K562 (cell line): ENCODE data around the gene RGL2. TPM values are rescaled to one million over a fixed set of nuclear protein-coding genes. Genes with fewer than 3 reads are reported as not detected.

Experiments
- ARID2 ChIP-seq: fragments of 450-650 bp; IDR thresholded peaks from 2 replicates; pipeline ENCODE4 v1.6.1; 2017; ENCODE audit warnings: antibody characterized with exemption, mild to moderate bottlenecking
- CBX8 ChIP-seq: fragments of 200-600 bp; sonication (generic); IDR thresholded peaks from 2 replicates; pipeline ENCODE4 v1.6.1; 2012; ENCODE audit warnings: borderline replicate concordance, mixed run types, low read depth, mild to moderate bottlenecking, moderate library complexity, mixed read lengths, low read length, control low read depth, inconsistent platforms; ENCODE audit not compliant: poor library complexity, severe bottlenecking; ENCODE audit errors: extremely low read depth
- DACH1 ChIP-seq: fragments of 450-650 bp; IDR thresholded peaks from 2 replicates; pipeline ENCODE4 v1.6.1; 2018; ENCODE audit not compliant: partially characterized antibody
- EZH2 ChIP-seq: IDR thresholded peaks from 2 replicates; pipeline ENCODE4 v1.6.1; 2012; ENCODE audit warnings: low read depth, mild to moderate bottlenecking, inconsistent platforms, low read length, borderline replicate concordance
- HDAC6 ChIP-seq: IDR thresholded peaks from 2 replicates; pipeline ENCODE4 v1.6.1; 2012; ENCODE audit warnings: low read depth, mild to moderate bottlenecking, control low read depth, inconsistent platforms, low read length, moderate library complexity
- RFX5 ChIP-seq: IDR thresholded peaks from 2 replicates; pipeline ENCODE4 v1.6.1; 2011; ENCODE audit warnings: low read depth, mild to moderate bottlenecking, improper control_type of control experiment, low read length
- SETDB1 ChIP-seq: IDR thresholded peaks from one replicate; pipeline ENCODE4 v1.6.1; 2012; ENCODE audit warnings: low read length, control low read depth, inconsistent platforms
- SMARCE1 ChIP-seq: fragments of 450-650 bp; IDR thresholded peaks from 2 replicates; pipeline ENCODE4 v1.7.1; 2016; ENCODE audit warnings: mild to moderate bottlenecking
- SNRNP70 ChIP-seq: fragments of 200-400 bp; formaldehyde crosslinking; optimal IDR thresholded peaks from 2 replicates; pipeline ENCODE3; 2017; ENCODE audit warnings: low read depth, low read length
- SUPT5H ChIP-seq: fragments of 450-650 bp; IDR thresholded peaks from 2 replicates; pipeline ENCODE4 v1.6.1; 2016
- ZC3H11A ChIP-seq: IDR thresholded peaks from 2 replicates; pipeline ENCODE4 v1.6.1; 2012; ENCODE audit warnings: low read depth, low read length, improper control_type of control experiment
- ZEB2 ChIP-seq: fragments of 450-650 bp; IDR thresholded peaks from 2 replicates; pipeline ENCODE4 v1.6.1; 2016
- polyA plus RNA-seq, 8 experiments: library from polyadenylated mRNA; depleted of rRNA in 4 of 8; stranded (reverse) in 5 of 8; unstranded in 3 of 8; fragments of >200 nt; fragmentation: Nextera tagmentation in 2 of 8; fragmentation: Illumina TruSeq in 1 of 8; extraction: Ambion mirVana in 2 of 8; extraction: Trizol in 1 of 8; gene quantifications; 2 replicates each; pipeline versions ENCODE4 v1.2.1 to v1.2.3, GENCODE V29; 2011 to 2014; ENCODE audit warnings: inconsistent platforms in 1 of 8, missing spikeins in 1 of 8
- total RNA-seq, 7 experiments: library from RNA; depleted of rRNA in 6 of 7; stranded (reverse); fragments of >200 nt in 6 of 7; fragmentation: Illumina TruSeq in 2 of 7; extraction: Trizol in 2 of 7; gene quantifications; 2 replicates each; pipeline versions ENCODE4 v1.2.1 to v1.2.3, GENCODE V29; 2011 to 2021; ENCODE audit warnings: low replicate concordance in 1 of 7
- TF ChIP-seq, protein P1 (sequence below): fragments of 250-450 bp; sonication (Bioruptor Pico); IDR thresholded peaks from 2 replicates; pipeline ENCODE4 v1.4.0; 2020; ENCODE audit warnings: mild to moderate bottlenecking, moderate library complexity
- TF ChIP-seq, protein P2 (sequence below): fragments of 450-650 bp; IDR thresholded peaks from 2 replicates; pipeline ENCODE4 v1.6.1; 2016; ENCODE audit warnings: low read depth, mild to moderate bottlenecking, moderate library complexity
- TF ChIP-seq, protein P3 (sequence below): fragments of 200-800 bp; sonication (Bioruptor generic); IDR thresholded peaks from 2 replicates; pipeline ENCODE4 v1.6.1; 2017; ENCODE audit warnings: missing genetic modification characterization, missing compliant biosample characterization
- TF ChIP-seq, protein P4 (sequence below): fragments of 450-650 bp; conservative IDR thresholded peaks from 2 replicates; pipeline ENCODE4 v1.6.1; 2016; ENCODE audit warnings: missing genetic modification characterization, low read depth, mild to moderate bottlenecking, missing compliant biosample characterization, moderate library complexity
- TF ChIP-seq, protein P5 (sequence below): fragments of 450-650 bp; formaldehyde crosslinking; IDR thresholded peaks from 2 replicates; pipeline ENCODE4 v1.4.0; 2020; ENCODE audit warnings: mild to moderate bottlenecking, moderate library complexity
- TF ChIP-seq, protein P6 (sequence below): fragments of 250-450 bp; sonication (Bioruptor Pico); IDR thresholded peaks from 2 replicates; pipeline ENCODE4 v1.5.0; 2020; ENCODE audit warnings: mild to moderate bottlenecking
- TF ChIP-seq, protein P7 (sequence below): sonication (generic); formaldehyde crosslinking; IDR thresholded peaks from 2 replicates; pipeline ENCODE4 v1.8.0; 2022; ENCODE audit warnings: mild to moderate bottlenecking, low read depth, missing genetic modification reagents

The RGL2 gene
- total and polyA plus RNA-seq, 9 of the 15 experiments (the other 6 are each of a cell fraction or from before 2014, with no cell fraction given): 1.8 to 57.1 (median 19.5) TPM

DNA sequence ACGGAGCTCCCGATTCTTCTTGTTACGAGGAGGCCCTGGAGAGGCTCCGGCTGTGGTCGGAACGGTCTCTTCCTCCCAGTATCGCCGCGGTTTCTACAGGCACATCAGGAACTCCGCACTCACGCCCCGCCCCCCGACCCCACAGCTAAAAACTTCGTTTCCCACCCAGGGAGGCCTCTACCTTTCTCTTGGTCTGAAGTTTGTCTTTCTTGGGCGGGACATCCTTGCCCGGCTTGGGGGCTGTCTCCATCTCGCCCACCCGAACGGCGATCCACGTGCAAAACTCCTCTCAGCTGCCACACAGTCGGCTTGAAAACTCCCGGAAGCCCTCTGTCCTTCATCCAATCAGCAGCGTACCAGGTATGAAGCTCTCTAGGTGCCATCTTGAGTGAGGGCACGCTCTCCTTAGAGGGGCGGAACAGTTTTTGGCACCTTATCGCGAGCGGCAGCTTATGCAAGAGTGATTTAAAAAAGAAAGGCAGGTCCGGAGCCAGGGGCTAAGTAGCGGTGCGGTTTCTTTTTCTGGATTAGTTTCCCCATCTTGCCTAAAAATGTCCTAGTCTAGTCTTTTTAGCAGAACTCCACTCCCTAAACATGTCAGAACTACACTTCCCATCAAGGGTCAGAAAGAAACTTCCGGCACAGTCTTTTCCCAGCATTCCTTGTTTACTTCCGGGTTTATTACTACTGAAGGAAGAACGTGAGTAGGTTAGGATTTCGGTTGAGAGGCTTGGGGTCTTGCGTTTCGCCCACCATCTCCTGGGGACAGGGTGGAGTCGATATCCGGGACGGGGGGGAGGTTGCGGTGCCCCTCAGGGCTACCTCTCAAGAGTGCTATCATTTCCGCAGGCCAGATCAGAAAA is 9.6 kb downstream of the RGL2 start, which contains the start of the genes PFDN6 and WDR46 (continued):
- TF ChIP-seq, protein P1, sequence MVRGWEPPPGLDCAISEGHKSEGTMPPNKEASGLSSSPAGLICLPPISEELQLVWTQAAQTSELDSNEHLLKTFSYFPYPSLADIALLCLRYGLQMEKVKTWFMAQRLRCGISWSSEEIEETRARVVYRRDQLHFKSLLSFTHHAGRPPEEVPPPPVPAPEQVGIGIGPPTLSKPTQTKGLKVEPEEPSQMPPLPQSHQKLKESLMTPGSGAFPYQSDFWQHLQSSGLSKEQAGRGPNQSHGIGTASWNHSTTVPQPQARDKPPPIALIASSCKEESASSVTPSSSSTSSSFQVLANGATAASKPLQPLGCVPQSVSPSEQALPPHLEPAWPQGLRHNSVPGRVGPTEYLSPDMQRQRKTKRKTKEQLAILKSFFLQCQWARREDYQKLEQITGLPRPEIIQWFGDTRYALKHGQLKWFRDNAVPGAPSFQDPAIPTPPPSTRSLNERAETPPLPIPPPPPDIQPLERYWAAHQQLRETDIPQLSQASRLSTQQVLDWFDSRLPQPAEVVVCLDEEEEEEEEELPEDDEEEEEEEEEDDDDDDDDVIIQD: no peak
- TF ChIP-seq HDAC6: no peak
- TF ChIP-seq SUPT5H: peak; percentile 75
- TF ChIP-seq, protein P2, sequence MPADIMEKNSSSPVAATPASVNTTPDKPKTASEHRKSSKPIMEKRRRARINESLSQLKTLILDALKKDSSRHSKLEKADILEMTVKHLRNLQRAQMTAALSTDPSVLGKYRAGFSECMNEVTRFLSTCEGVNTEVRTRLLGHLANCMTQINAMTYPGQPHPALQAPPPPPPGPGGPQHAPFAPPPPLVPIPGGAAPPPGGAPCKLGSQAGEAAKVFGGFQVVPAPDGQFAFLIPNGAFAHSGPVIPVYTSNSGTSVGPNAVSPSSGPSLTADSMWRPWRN: no peak
- no peak for TF ChIP-seq ARID2
- TF ChIP-seq, protein P3, sequence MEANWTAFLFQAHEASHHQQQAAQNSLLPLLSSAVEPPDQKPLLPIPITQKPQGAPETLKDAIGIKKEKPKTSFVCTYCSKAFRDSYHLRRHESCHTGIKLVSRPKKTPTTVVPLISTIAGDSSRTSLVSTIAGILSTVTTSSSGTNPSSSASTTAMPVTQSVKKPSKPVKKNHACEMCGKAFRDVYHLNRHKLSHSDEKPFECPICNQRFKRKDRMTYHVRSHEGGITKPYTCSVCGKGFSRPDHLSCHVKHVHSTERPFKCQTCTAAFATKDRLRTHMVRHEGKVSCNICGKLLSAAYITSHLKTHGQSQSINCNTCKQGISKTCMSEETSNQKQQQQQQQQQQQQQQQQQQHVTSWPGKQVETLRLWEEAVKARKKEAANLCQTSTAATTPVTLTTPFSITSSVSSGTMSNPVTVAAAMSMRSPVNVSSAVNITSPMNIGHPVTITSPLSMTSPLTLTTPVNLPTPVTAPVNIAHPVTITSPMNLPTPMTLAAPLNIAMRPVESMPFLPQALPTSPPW (CRISPR knock-in tag): peak; percentile 66
- no peak for TF ChIP-seq ZEB2
- TF ChIP-seq SNRNP70: no peak
- no peak for TF ChIP-seq DACH1
- no peak for TF ChIP-seq ZC3H11A
- no peak for TF ChIP-seq RFX5
- TF ChIP-seq, protein P4, sequence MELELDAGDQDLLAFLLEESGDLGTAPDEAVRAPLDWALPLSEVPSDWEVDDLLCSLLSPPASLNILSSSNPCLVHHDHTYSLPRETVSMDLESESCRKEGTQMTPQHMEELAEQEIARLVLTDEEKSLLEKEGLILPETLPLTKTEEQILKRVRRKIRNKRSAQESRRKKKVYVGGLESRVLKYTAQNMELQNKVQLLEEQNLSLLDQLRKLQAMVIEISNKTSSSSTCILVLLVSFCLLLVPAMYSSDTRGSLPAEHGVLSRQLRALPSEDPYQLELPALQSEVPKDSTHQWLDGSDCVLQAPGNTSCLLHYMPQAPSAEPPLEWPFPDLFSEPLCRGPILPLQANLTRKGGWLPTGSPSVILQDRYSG: peak; percentile 89
- TF ChIP-seq, protein P5, sequence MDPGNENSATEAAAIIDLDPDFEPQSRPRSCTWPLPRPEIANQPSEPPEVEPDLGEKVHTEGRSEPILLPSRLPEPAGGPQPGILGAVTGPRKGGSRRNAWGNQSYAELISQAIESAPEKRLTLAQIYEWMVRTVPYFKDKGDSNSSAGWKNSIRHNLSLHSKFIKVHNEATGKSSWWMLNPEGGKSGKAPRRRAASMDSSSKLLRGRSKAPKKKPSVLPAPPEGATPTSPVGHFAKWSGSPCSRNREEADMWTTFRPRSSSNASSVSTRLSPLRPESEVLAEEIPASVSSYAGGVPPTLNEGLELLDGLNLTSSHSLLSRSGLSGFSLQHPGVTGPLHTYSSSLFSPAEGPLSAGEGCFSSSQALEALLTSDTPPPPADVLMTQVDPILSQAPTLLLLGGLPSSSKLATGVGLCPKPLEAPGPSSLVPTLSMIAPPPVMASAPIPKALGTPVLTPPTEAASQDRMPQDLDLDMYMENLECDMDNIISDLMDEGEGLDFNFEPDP (CRISPR knock-in tag): no peak
- no peak for TF ChIP-seq CBX8
- TF ChIP-seq EZH2: no peak
- no peak for TF ChIP-seq SETDB1
- TF ChIP-seq, protein P6, sequence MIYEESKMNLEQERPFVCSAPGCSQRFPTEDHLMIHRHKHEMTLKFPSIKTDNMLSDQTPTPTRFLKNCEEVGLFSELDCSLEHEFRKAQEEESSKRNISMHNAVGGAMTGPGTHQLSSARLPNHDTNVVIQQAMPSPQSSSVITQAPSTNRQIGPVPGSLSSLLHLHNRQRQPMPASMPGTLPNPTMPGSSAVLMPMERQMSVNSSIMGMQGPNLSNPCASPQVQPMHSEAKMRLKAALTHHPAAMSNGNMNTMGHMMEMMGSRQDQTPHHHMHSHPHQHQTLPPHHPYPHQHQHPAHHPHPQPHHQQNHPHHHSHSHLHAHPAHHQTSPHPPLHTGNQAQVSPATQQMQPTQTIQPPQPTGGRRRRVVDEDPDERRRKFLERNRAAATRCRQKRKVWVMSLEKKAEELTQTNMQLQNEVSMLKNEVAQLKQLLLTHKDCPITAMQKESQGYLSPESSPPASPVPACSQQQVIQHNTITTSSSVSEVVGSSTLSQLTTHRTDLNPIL (CRISPR knock-in tag): no peak
- no peak for TF ChIP-seq SMARCE1
- TF ChIP-seq, protein P7, sequence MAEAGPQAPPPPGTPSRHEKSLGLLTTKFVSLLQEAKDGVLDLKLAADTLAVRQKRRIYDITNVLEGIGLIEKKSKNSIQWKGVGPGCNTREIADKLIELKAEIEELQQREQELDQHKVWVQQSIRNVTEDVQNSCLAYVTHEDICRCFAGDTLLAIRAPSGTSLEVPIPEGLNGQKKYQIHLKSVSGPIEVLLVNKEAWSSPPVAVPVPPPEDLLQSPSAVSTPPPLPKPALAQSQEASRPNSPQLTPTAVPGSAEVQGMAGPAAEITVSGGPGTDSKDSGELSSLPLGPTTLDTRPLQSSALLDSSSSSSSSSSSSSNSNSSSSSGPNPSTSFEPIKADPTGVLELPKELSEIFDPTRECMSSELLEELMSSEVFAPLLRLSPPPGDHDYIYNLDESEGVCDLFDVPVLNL: no peak
